ENCODE data around the gene AHNAK2.

The AHNAK2 gene

DNA sequence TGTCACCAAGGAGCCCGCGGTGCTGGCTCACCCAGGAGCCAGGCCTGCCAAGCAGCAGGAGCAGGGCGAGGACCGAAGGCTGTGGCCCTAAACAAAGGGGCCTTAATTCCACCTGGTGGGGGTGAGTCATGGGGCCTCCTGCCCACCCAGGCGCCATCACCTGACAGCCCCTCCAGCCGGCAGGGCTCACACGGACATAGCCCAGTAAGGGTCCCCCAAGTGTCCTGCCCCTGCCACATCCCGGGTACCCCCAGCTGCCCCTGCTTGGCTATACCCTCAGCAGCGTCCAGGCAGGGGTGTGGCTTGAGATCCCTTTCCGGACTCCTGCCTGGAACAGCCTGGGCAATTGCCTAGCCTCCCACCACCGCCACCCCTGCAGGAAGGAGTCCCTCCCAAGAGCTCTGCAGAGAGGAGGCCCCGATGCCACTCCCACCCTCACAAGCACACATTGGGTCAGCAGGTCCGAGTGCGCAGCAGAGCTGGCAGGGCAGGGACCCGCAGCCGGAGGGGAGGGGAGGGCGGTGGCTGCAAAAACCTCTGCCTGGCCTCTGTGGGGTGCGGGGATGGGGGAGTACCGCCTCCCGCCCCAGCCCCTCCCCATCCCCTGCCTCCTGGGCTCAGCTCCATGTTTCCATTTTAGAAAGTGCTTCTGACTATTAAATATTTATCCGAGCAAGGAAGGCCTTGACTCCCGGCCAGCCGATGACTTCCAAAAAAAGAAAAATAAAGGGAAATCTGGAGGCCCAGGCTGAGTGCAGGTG lies 4.6 kb downstream of the AHNAK2 start (continued):
- TF ChIP-seq ZIC2 (tag by site-specific recombination; IDR thresholded peaks at IDR 0.05) (peak; percentile 99), ZNF426 (tag by site-specific recombination; IDR thresholded peaks at IDR 0.05) (no peak), ZNF311 (tag by site-specific recombination; IDR thresholded peaks at IDR 0.05; ENCODE audit: borderline replicate concordance) (no peak), ZNF341 (tag by site-specific recombination; IDR thresholded peaks at IDR 0.05; ENCODE audit: low read depth) (peak; percentile 89), TSHZ1 (tag by site-specific recombination; IDR thresholded peaks at IDR 0.05; ENCODE audit: borderline replicate concordance) (0 out of 2 replicates have a peak, but pooled peaks have one; percentile 34), ZBTB8A (tag by site-specific recombination; IDR thresholded peaks at IDR 0.05) (peak; percentile 51; the same call in 1 of the 2 replicates), ZNF837 (tag by site-specific recombination; IDR thresholded peaks at IDR 0.05) (no peak), ZNF449 (tag by site-specific recombination; IDR thresholded peaks at IDR 0.05) (no peak), ZNF530 (tag by site-specific recombination; IDR thresholded peaks at IDR 0.05; ENCODE audit: low read depth) (no peak), ZFP69B (tag by site-specific recombination; IDR thresholded peaks at IDR 0.05) (0 out of 2 replicates have a peak, but pooled peaks have one; percentile 17), ZNF10 (tag by site-specific recombination; IDR thresholded peaks at IDR 0.05) (peak; percentile 61; the same call in 1 of the 2 replicates), ZNF768 (tag by site-specific recombination; IDR thresholded peaks at IDR 0.05) (no peak), KLF1 (tag by site-specific recombination; IDR thresholded peaks at IDR 0.05) (peak; percentile 91), EGR2 (tag by site-specific recombination; IDR thresholded peaks at IDR 0.05; ENCODE audit: low read depth) (peak; percentile 32; the same call in 1 of the 2 replicates), OSR2 (tag by site-specific recombination; IDR thresholded peaks at IDR 0.05) (peak; percentile 77), ZNF354C (tag by site-specific recombination; IDR thresholded peaks at IDR 0.05; ENCODE audit: borderline replicate concordance, low read depth) (no peak), ZNF692 (tag by site-specific recombination; IDR thresholded peaks at IDR 0.05) (peak; percentile 30; the same call in 1 of the 2 replicates), HIC1 (tag by site-specific recombination; IDR thresholded peaks at IDR 0.05) (peak; percentile 45; the same call in 1 of the 2 replicates), ZBTB49 (tag by site-specific recombination; IDR thresholded peaks at IDR 0.05; ENCODE audit: low read depth) (no peak), ZBTB48 (tag by site-specific recombination; IDR thresholded peaks at IDR 0.05) (0 out of 2 replicates have a peak, but pooled peaks have one; percentile 34), GLIS1 (tag by site-specific recombination; IDR thresholded peaks at IDR 0.05) (peak; percentile 84), INSM2 (tag by site-specific recombination; IDR thresholded peaks at IDR 0.05) (no peak), ZNF585B (tag by site-specific recombination; IDR thresholded peaks at IDR 0.05) (no peak), ZNF423 (tag by site-specific recombination; IDR thresholded peaks at IDR 0.05) (no peak), BCL11B (tag by site-specific recombination; IDR thresholded peaks at IDR 0.05; ENCODE audit: low read depth) (no peak), ZNF549 (tag by site-specific recombination; IDR thresholded peaks at IDR 0.05) (no peak)

All from HEK293 (cell line).